ENCODE measurements around the gene SSPN.

GRCh38 chr12:26172013-26172412, 23.4 kb upstream of the SSPN start:
- TF ChIP-seq CTCF (IDR thresholded peaks at IDR 0.05) (no peak), POLR2A (IDR thresholded peaks at IDR 0.05) (no peak)

Data from esophagus squamous epithelium (tissue), 4 donors.